HepG2 (cell line): ENCODE measurements around the gene KLC4. TPM values are rescaled to one million over a fixed set of nuclear protein-coding genes. Genes with fewer than 3 reads are reported as not detected.
A peak's percentile ranks its signal among the peaks of the same experiment; 100 is the strongest.

Experiments
- ETV6 ChIP-seq: sonication (generic); formaldehyde crosslinking; conservative IDR thresholded peaks from 2 replicates; pipeline ENCODE4 v1.4.0; 2020; ENCODE audit warnings: missing genetic modification reagents
- IRX3 ChIP-seq: sonication (generic); formaldehyde crosslinking; IDR thresholded peaks from 2 replicates; pipeline ENCODE4 v1.8.1; 2023; ENCODE audit warnings: mild to moderate bottlenecking, low read depth, missing genetic modification reagents, borderline replicate concordance
- JDP2 ChIP-seq: sonication (generic); formaldehyde crosslinking; IDR thresholded peaks from 2 replicates; pipeline ENCODE4 v1.8.1; 2022; ENCODE audit warnings: missing genetic modification reagents, borderline replicate concordance
- MAFK ChIP-seq, 2 experiments: IDR thresholded peaks in 1 of 2; conservative IDR thresholded peaks in 1 of 2; 2 replicates each; pipeline ENCODE4 v1.6.1; 2011; ENCODE audit warnings: improper control_type of control experiment in 2 of 2, low read length in 2 of 2
- PHF20 ChIP-seq: sonication (generic); formaldehyde crosslinking; IDR thresholded peaks from 2 replicates; pipeline ENCODE4 v1.5.0; 2020; ENCODE audit warnings: mild to moderate bottlenecking, missing genetic modification reagents
- RAD21 ChIP-seq: fragments of 450-650 bp; formaldehyde crosslinking; IDR thresholded peaks from 2 replicates; pipeline ENCODE4 v1.5.0; 2020; ENCODE audit warnings: mild to moderate bottlenecking
- ZNF335 ChIP-seq: sonication (generic); formaldehyde crosslinking; IDR thresholded peaks from 2 replicates; pipeline ENCODE4 v1.4.0; 2020; ENCODE audit warnings: missing genetic modification reagents
- ZNF343 ChIP-seq: sonication (generic); formaldehyde crosslinking; IDR thresholded peaks from 2 replicates; pipeline ENCODE4 v1.4.0; 2020; ENCODE audit warnings: mild to moderate bottlenecking, missing genetic modification reagents
- ZSCAN25 ChIP-seq: sonication (generic); formaldehyde crosslinking; IDR thresholded peaks from 2 replicates; pipeline ENCODE4 v1.8.0; 2022; ENCODE audit warnings: mild to moderate bottlenecking, missing genetic modification reagents
- polyA plus RNA-seq, 8 experiments: library from polyadenylated mRNA; depleted of rRNA in 3 of 8; stranded (reverse) in 7 of 8; unstranded in 1 of 8; fragments of >200 nt; fragmentation: Illumina TruSeq in 4 of 8; extraction: Trizol in 4 of 8; gene quantifications; 2 replicates each; pipeline versions ENCODE4 v1.2.1 to v1.2.3, GENCODE V29; 2011 to 2016; ENCODE audit warnings: low read depth in 4 of 8, missing spikeins in 1 of 8, mixed read lengths in 1 of 8; ENCODE audit not compliant: insufficient read depth in 1 of 8
- total RNA-seq, 5 experiments: library from RNA; depleted of rRNA; stranded (reverse); fragments of >200 nt; fragmentation: Illumina TruSeq; extraction: Trizol; gene quantifications; 2 replicates each; pipeline ENCODE4 v1.2.3, GENCODE V29; 2016; ENCODE audit warnings: low read depth in 1 of 5
- TF ChIP-seq, protein P1 (sequence below): fragments of 450-650 bp; IDR thresholded peaks from 2 replicates; pipeline ENCODE4 v1.6.1; 2017; ENCODE audit warnings: mild to moderate bottlenecking
- TF ChIP-seq, protein P2 (sequence below): sonication (generic); formaldehyde crosslinking; IDR thresholded peaks from 2 replicates; pipeline ENCODE4 v1.4.0; 2020; ENCODE audit warnings: mild to moderate bottlenecking, low read depth, missing genetic modification reagents
- TF ChIP-seq, protein P3 (sequence below): sonication (generic); formaldehyde crosslinking; IDR thresholded peaks from 2 replicates; pipeline ENCODE4 v1.4.0; 2020; ENCODE audit warnings: missing genetic modification reagents
- TF ChIP-seq, protein P4 (sequence below): IDR thresholded peaks from 2 replicates; pipeline ENCODE4 v1.6.1; 2012; ENCODE audit warnings: low read depth, low read length, improper control_type of control experiment
- TF ChIP-seq, protein P5 (sequence below): fragments of 450-650 bp; IDR thresholded peaks from 2 replicates; pipeline ENCODE4 v1.6.1; 2017
- TF ChIP-seq, protein P6 (sequence below): sonication (generic); formaldehyde crosslinking; IDR thresholded peaks from 2 replicates; pipeline ENCODE4 v1.5.0; 2020; ENCODE audit warnings: mild to moderate bottlenecking, low read depth, missing genetic modification reagents, borderline replicate concordance
- TF ChIP-seq, protein P7 (sequence below): sonication (generic); formaldehyde crosslinking; IDR thresholded peaks from 2 replicates; pipeline ENCODE4 v1.5.1; 2020; ENCODE audit warnings: missing genetic modification reagents, mild to moderate bottlenecking, borderline replicate concordance

KLC4 gene
- total and polyA plus RNA-seq, 2 of the 13 experiments (the other 11 are each of a cell fraction or from before 2014, with no cell fraction given): 45.4 to 70.4 TPM

DNA sequence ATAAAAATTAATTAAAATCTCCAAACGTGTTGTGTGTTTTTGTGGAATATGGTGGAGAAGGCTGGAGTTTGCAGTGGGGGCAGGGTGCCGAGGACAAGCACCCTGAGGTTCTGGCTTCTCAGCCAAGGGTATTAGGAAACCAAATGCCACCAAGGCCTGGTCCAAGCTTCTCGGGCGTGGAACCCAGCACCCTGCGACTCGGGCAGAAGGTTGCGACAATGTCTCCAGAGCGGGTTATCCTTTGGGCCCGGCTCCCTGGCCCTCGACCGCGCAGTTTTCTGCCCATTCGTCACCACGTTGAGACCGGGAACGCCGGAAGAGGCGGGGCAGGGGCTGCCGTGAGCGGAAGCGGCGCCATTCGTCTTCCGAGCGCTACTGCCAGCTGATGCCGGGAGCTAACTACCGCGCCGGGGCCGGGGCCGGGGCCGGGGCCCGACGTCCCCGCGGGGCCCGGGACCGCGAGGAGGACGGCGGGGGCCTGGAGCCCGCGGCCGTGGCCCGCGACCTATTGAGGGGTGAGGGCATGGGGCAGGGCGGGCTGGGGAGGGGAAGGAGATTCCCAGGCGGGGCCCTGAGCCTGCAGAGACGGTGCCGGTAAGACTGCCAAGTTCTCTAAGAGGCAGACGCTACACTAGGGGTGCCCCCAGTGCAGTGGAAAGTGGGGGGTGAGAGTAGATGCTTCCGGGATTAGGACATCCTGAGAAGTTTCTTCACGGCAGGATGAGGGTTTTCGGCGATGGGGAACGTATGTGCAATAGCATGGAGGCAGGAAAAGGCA lies 38.0 kb upstream of the KLC4 start, which contains the start of gene RRP36 (continued):
- TF ChIP-seq, protein P1, sequence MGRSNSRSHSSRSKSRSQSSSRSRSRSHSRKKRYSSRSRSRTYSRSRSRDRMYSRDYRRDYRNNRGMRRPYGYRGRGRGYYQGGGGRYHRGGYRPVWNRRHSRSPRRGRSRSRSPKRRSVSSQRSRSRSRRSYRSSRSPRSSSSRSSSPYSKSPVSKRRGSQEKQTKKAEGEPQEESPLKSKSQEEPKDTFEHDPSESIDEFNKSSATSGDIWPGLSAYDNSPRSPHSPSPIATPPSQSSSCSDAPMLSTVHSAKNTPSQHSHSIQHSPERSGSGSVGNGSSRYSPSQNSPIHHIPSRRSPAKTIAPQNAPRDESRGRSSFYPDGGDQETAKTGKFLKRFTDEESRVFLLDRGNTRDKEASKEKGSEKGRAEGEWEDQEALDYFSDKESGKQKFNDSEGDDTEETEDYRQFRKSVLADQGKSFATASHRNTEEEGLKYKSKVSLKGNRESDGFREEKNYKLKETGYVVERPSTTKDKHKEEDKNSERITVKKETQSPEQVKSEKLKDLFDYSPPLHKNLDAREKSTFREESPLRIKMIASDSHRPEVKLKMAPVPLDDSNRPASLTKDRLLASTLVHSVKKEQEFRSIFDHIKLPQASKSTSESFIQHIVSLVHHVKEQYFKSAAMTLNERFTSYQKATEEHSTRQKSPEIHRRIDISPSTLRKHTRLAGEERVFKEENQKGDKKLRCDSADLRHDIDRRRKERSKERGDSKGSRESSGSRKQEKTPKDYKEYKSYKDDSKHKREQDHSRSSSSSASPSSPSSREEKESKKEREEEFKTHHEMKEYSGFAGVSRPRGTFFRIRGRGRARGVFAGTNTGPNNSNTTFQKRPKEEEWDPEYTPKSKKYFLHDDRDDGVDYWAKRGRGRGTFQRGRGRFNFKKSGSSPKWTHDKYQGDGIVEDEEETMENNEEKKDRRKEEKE: no peak
- TF ChIP-seq, protein P2, sequence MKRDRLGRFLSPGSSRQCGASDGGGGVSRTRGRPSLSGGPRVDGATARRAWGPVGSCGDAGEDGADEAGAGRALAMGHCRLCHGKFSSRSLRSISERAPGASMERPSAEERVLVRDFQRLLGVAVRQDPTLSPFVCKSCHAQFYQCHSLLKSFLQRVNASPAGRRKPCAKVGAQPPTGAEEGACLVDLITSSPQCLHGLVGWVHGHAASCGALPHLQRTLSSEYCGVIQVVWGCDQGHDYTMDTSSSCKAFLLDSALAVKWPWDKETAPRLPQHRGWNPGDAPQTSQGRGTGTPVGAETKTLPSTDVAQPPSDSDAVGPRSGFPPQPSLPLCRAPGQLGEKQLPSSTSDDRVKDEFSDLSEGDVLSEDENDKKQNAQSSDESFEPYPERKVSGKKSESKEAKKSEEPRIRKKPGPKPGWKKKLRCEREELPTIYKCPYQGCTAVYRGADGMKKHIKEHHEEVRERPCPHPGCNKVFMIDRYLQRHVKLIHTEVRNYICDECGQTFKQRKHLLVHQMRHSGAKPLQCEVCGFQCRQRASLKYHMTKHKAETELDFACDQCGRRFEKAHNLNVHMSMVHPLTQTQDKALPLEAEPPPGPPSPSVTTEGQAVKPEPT (CRISPR knock-in tag): no peak
- TF ChIP-seq ETV6: no peak; the same call in 1 of the 2 replicates
- TF ChIP-seq MAFK (conservative IDR thresholded peaks at IDR 0.05 in 1 of 2, IDR thresholded peaks at IDR 0.05 in 1 of 2; ENCODE audit: low read length in 2 of 2): no peak
- TF ChIP-seq PHF20 (CRISPR knock-in tag): peak; percentile 84
- TF ChIP-seq ZNF343 (CRISPR knock-in tag): no peak; the same call in 1 of the 2 replicates
- TF ChIP-seq ZNF335 (CRISPR knock-in tag): no peak
- no peak; the same call in 1 of the 2 replicates for TF ChIP-seq IRX3 (CRISPR knock-in tag)
- TF ChIP-seq, protein P3, sequence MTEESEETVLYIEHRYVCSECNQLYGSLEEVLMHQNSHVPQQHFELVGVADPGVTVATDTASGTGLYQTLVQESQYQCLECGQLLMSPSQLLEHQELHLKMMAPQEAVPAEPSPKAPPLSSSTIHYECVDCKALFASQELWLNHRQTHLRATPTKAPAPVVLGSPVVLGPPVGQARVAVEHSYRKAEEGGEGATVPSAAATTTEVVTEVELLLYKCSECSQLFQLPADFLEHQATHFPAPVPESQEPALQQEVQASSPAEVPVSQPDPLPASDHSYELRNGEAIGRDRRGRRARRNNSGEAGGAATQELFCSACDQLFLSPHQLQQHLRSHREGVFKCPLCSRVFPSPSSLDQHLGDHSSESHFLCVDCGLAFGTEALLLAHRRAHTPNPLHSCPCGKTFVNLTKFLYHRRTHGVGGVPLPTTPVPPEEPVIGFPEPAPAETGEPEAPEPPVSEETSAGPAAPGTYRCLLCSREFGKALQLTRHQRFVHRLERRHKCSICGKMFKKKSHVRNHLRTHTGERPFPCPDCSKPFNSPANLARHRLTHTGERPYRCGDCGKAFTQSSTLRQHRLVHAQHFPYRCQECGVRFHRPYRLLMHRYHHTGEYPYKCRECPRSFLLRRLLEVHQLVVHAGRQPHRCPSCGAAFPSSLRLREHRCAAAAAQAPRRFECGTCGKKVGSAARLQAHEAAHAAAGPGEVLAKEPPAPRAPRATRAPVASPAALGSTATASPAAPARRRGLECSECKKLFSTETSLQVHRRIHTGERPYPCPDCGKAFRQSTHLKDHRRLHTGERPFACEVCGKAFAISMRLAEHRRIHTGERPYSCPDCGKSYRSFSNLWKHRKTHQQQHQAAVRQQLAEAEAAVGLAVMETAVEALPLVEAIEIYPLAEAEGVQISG (CRISPR knock-in tag): peak; percentile 86
- TF ChIP-seq, protein P4, sequence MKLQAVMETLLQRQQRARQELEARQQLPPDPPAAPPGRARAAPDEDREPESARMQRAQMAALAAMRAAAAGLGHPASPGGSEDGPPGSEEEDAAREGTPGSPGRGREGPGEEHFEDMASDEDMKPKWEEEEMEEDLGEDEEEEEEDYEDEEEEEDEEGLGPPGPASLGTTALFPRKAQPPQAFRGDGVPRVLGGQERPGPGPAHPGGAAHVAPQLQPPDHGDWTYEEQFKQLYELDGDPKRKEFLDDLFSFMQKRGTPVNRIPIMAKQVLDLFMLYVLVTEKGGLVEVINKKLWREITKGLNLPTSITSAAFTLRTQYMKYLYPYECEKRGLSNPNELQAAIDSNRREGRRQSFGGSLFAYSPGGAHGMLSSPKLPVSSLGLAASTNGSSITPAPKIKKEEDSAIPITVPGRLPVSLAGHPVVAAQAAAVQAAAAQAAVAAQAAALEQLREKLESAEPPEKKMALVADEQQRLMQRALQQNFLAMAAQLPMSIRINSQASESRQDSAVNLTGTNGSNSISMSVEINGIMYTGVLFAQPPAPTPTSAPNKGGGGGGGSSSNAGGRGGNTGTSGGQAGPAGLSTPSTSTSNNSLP: no peak
- TF ChIP-seq, protein P5, sequence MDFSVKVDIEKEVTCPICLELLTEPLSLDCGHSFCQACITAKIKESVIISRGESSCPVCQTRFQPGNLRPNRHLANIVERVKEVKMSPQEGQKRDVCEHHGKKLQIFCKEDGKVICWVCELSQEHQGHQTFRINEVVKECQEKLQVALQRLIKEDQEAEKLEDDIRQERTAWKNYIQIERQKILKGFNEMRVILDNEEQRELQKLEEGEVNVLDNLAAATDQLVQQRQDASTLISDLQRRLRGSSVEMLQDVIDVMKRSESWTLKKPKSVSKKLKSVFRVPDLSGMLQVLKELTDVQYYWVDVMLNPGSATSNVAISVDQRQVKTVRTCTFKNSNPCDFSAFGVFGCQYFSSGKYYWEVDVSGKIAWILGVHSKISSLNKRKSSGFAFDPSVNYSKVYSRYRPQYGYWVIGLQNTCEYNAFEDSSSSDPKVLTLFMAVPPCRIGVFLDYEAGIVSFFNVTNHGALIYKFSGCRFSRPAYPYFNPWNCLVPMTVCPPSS: no peak
- TF ChIP-seq JDP2 (CRISPR knock-in tag): no peak
- peak; percentile 48; the same call in 1 of the 2 replicates for TF ChIP-seq RAD21
- TF ChIP-seq ZSCAN25: peak; percentile 49; the same call in 1 of the 2 replicates
- TF ChIP-seq, protein P6, sequence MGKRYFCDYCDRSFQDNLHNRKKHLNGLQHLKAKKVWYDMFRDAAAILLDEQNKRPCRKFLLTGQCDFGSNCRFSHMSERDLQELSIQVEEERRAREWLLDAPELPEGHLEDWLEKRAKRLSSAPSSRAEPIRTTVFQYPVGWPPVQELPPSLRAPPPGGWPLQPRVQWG: no peak
- TF ChIP-seq, protein P7, sequence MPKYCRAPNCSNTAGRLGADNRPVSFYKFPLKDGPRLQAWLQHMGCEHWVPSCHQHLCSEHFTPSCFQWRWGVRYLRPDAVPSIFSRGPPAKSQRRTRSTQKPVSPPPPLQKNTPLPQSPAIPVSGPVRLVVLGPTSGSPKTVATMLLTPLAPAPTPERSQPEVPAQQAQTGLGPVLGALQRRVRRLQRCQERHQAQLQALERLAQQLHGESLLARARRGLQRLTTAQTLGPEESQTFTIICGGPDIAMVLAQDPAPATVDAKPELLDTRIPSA (CRISPR knock-in tag): no peak
